ENCODE measurements around the gene BMP6.

Gene BMP6

DNA sequence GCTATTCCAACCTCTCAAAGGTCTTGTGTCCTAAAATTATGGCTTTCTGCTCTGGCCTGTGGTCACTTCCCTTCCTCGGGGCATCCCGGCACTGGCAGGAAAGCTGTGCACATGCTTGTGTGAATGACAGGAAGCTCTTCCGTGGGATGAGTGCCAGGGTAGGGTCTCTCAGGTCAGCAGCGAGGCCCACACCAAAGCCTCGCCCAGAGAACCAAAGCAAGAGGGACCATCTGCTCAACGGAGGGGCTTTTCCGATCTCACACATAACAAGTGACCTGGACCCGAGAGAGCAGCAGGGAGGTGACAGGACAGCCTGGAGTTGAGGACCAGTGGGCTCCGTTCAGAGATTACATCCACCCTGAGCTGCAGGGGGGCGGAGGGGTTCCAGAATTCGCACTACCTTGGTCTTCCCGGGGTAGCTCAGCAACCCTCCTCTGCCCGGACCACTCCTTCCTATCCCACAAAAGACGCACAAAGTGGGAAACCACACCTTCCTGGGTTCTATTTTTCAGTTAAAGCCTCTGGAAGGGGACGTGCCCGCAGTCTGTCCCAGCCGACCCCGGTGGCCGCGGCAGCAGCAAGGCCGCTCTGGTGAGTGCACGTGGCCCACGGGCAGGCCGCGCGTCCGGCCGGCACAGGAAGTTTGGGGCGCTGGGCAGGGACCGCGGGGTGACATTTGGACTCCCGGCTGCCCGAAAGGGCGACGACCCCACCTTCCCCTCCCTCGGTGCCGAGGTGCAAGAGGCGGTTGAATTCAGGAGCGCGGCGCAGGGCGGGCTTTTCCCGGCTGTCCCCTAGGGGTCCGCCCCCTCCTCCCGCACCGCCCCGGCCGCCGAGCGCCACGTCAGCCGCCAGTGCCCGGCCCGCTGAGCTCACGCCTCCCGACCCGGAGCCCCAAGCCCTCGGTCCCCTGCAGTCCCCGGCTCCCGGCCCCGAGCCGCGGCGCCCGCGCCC lies 183.7 kb downstream of the BMP6 start:
- peak; percentile 77 for DNase-seq

DNA sequence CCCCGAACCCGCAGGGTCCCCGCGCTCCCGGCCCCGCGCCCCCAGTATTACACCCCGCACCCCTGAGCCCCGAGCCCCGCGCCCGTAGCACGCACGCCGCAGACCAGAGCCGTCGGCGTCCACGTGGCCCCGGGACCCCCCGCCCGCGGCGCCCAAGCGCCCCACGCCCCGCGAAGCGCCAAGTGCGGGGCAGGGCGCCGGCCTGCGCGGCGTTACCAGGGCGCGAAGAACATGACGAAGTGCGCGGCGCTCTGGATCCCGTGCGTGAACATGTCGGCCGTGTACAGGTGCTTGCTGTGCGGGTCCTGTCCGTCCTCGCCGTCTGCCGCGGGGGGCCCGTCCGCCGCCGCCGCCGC lies 184.4 kb downstream of the BMP6 start:
- no peak for DNase-seq

DNA sequence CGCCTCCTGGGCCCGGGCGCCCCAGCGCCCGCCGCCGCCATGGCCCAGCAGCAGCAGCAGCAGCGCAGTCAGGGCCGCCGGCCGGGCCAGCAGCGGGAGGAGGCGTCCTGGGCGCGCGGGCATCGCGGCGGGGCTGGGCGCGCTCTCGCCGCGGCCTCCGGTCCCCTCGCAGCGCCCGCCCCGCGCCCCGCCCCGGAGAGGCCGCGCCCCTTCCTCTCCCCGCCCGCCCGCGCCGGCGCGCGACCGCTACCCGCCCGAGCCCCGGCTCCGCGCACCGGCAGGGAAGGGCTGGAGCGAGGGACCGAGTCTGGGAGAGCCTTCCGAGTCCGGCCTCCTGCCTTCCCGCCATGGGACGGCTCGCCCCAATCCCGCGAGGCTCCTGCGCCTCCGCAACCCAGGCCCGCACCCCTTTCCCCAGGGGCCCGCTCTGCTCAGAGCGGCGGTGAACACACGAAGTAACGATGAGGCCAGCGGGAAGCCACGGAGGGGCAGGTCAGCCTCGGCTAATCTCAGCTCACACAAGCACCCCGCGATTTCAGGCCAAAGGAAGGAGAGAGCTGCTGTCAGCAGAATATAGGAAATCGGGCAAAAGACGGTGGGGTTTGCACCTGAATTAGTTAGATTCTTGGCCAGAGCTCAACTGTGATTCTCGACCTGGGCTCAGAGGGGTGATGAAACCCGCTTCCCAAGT lies 184.9 kb downstream of the BMP6 start, which contains the start of gene TXNDC5:
Gene TXNDC5 (minus strand): TSS at position 135 of the 691 bp plus-strand sequence. CDS start 12 bp downstream, at position 123.
- peak; percentile 93 for DNase-seq

DNA sequence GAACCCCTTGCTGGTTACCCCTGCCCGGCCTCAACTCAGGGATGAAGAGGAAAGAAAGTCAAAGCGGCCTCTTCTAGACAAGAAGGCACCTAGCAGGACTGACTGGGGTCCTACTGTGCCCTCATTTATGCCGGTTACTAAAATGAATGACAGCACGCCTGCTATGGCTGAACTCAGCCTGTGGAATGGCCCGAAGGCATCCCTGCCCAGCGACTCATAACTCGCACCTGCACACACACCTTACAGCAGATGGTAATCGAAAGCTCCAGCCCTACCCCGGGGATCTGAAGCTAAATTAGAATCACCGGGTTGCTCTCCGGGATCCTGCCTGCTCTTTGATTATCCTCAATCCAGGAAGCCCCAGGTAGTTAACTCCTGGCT lies 185.4 kb downstream of the BMP6 start:
- DNase-seq, result peak; percentile 60

DNA sequence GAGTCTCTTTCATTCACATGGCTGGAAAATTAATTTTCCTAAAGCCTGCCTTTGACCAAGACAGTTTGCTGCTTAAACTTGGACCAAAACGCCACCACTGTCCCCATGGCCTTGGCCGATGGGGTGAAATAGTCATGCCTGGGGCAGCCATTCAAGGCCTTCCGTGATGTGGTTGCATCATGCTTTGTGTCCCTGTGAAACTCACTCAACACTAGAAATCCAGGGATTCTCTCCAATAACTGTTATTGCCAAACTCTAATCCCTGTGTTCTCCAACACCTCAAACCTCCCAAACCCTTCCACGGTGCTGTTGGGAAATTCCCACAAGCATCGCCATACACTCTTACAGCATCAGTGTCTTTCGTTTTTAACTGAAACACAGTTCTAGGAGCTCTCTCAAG lies 186.1 kb downstream of the BMP6 start:
- DNase-seq, result no peak

DNA sequence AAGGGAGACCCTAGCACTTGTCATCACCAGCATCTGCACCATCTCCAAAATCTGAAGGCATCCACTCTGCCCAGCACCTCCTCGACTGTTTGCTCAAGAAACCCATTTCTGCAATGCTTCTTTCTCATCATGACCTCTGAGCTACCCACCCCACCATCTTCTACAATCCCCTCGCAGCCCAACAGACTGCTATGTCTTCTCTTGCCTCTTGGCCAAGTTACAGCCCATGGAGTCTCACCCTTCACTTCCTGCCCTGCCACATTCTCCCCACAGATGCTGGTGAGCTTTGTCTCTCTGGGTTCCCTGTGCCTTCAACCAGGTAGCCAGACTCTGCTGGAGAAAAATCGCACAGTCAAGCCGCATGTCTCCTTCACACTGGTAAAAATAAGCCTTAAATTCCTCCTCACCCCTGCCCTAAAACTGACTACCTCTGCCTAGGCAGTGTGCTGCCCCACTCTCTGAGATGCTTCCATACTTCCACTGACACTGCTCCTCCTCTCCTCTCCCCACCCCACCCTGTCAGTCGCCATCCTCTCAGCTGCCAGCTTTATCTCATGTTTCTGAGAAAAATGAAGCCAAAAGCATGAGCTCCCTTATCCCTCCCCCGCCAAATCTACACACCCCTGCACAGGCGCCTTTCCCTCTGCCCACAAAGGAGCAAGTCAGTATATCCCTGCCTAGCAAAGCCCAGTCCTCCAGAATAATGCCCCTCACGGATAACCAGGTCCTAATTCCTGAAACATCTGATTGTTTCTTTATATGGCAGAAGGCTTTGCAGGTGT lies 187.0 kb downstream of the BMP6 start:
- DNase-seq, result no peak

DNA sequence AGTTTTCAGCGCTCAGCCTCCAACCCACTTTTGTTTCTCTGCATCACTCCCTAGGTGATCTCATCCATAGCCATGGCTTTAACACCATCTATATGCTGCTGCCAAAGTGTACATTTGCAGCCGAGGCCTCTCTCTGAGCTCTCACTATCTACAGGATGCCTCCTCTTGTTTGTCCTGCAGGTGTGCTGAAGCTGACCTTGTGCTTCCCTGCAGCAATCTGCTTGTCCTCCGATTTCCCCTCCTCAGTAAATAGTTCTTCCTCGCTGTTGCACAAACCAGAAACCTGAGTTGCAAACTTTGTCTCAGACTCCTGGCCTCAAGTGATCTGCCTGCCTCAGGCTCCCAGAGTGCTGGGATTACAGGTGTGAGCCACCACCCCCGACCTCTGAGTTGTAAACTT lies 188.4 kb downstream of the BMP6 start:
- DNase-seq, result no peak

DNA sequence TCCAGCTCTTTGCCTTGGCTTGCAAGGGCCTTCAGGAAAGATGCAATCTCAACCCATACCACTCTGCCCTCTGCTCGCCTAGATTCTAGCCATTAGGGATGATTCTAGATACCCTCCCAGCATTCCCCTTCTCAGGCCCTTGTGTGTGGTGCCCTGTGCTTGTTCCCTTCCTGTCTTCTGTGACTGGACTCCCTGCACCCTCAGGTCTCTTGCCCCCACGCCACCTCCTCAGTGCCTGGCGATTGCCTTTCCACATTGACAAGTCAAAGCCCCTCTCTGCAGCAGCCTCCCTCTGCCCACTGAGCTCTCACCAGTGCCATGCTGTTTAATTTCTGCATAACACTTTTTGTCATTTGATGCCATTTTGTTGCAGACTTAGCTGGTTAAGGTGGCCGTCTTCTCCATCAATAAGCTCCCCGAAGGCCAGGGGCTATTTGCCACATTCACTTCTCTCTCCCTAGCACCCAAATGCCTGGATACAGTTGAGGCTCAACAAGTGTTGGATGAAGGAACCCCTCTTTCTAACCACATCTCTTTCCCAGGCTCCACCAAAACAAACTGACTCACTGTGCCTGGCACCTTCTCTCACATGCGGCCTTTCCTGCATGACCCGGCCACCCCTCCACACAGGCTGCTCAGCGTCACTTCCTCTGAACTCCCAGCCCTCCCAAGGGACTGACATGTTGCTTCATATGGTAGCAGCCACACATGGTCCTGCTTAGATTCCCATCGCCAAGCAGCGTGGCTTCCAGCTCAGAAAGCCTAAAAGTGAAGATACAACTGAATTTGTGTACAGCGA lies 189.3 kb downstream of the BMP6 start:
- no peak for DNase-seq

DNA sequence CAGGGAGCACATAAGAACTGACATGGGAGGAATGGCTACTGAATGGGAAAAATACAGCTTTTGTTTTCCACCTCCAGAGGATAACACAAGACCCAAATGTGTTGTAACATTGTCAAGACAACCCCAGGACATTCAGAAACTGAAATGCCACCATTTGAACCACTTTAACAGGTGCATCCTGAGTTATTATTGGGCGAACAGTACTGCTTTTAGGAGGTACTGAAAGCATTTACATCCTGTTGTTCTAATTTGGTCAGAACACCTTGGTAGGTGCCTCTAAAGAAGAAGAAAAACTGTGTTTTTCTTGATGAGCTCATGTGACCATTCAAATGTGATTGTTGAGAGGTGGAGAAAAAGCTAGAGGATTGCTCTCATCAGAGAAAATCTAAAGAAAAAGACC lies 191.1 kb downstream of the BMP6 start:
- no peak for DNase-seq

DNA sequence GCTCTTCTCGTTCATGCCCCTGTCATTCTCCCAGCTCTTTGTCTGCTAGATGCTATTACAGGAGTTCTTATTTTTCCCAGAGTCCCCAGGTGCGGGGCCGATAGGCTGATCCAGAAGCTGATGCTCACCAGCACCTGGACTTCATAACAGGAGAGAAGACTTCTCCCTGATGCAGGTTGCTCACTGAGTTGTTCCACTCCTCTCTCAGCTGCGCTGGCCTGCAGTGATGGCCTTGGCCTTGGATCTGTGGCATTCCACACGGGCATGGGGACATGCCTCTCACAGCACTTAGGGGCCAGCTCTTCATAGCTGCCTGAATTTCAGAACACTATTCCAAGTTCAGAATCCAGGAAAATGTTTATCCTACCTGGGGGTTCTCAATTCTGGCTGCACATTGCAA lies 191.8 kb downstream of the BMP6 start:
- no peak for DNase-seq

DNA sequence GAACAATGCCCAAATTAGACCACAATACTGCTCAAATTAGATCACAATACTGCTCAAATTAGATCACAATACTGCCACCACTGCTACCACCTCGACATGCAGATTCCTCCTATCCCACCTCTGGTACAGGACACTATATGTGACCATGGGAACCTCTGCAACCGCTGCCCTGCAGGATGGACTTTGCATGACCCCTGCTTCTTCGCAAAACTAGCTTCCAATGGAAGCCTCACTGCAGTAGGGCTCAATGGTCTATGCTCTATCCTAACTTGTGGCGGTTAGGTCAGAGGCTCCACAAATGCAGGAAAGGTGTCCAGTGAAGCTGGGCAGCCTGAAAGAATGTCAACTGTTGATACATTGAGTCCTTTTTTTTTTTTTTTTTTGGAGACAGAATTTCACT lies 192.5 kb downstream of the BMP6 start:
- DNase-seq, result no peak

DNA sequence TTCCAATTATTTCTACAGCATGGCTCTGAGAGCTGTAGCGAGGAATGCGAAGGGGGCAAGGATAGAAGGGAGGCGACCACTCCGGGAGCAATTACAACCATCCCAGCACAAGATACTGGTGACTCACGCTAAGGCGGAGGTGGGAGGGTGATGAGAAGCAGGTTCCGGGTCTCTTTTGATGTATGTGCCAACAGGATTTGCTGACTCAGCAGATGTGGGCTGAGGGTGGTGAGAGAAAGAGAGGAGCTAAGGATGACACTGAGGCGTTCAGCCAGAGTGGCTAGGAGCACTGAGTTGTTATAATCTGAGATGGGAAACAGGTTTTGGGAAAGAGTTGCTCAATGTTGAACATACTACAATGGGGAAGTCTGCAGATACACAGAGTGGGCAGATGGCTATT lies 194.0 kb downstream of the BMP6 start:
- no peak for DNase-seq

DNA sequence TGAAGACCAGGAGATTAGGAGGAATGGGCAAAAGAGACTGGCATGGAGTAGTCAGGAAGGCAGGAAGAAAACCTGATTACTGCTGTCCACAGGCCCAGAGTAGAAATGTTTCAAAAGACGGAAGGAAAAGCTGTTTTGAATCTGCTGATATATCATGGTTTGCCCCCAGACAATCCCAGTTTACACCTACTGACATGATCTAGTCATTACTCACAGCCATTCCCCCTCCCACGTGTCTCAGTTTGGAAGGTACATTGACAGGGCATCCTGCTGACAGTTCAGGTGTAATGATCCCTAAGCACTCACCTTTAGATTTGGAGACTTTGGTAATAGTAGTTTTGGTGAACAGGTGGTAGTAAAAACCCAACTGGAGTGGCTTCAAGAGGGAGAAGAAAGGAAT lies 194.5 kb downstream of the BMP6 start:
- DNase-seq, result peak; percentile 41

DNA sequence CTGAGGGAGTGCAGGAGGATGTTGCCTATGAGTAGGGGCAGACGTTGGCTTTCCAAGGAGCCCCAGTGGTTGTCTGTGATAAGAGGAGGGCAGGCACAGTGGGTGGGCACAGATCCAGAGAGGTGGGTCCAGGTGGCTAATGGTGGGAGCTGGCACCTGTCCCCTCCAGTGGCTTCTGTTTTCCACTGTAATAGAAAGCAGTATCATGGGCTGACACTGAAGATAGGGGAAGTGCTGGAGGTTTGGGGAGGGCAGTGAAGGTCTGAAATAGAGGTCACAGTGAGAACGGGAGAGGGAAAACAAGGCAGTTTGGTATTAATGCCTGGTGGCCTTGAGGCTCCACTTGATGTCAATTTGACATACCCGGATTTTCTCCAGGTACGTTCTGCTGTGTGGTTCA lies 195.1 kb downstream of the BMP6 start:
- no peak for DNase-seq

DNA sequence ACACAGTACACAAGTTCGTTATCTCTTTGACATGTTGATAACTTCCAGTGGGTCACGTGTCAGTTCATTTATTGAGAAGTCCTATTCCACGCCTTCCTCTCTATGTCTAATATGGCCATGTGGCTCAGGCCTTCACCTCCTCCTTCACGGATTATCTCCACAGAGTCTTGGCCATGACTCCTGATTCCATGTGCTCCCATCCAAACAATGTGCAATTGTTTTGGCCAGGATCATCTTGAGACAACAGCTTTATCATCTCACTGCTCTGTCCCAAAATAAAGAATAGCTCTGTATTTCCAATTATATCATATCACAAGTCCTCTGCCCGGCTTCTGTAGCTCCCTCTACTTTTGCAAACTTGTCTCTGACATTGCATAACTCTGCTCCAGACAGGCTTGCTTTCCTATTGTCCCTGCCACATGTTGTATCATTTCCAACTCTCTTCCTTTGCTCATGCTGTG lies 195.8 kb downstream of the BMP6 start:
- no peak for DNase-seq

DNA sequence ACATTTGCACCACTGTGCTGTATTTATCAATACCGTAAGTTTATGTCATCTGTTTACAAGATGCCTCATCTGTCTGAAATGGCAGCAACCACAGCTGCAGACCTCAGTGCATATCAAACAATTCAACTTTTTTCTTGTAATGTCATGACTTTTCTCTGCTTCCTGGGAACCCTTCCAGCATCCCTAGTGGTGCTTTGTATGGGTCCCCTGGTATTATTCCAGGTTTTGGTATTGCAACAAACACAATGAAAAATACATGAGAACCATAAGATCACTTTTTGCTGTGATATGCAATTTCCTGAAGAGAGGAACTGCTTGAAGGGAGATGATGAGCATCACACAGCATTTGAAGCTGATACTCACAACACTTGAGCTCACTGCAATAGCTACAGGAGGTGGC lies 196.7 kb downstream of the BMP6 start:
- no peak for DNase-seq

DNA sequence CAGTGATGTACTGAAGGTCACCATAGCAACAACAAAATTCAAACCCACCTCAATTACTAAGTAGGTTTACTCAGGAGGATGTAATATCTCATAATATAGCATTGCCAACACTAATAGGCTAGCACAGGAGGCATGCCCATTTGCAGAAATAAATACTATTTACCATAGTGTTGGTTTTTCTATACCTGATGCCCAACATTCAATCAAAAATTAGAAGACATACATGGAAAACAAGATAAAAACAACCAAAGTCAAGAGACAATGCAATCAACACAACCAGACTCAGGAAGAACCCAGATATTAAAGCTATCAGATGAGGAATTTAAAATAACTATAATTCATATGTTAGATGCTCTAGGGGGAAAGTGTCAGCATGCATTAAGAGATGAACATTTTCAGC lies 199.0 kb downstream of the BMP6 start:
- no peak for DNase-seq

Measured in DMS53 (cell line).